HG03135 (cell line): ENCODE results near the gene ZNF345.

Source experiments
- ATAC-seq: cut with Tn5 transposase; IDR thresholded peaks from one replicate; pipeline ENCODE4 v1.9.1; 2021; ENCODE audit warnings: mild to moderate bottlenecking, moderate library complexity; ENCODE audit not compliant: unreplicated experiment

The ZNF345 gene

GRCh38 chr19:36916991-36917390, 66.3 kb downstream of the ZNF345 start:
- ATAC-seq = no peak

DNA sequence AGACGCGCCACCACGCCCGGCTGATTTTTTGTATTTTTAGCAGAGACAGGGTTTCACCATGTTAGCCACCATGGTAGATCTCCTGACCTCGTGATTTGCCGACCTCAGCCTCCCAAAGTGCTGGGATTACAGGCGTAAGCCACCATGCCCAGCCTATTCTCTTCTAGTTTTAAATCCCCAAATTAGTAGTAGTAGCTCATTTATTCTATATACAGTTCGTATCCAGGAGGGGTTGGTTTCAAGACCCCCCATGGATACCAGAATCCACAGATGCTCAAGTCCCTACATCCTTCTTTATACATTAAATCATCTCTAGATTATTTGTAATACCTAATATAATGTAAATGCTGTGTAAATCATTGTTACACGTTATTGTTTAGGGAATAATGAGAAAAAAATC, 67.4 kb downstream of the ZNF345 start:
- ATAC-seq = no peak
